Thyroid gland (tissue), 4 donors: ENCODE measurements around the gene TBC1D8. TPM values are rescaled to one million over a fixed set of nuclear protein-coding genes. Genes with fewer than 3 reads are reported as not detected.

Experiments
- DNase-seq, 2 donors: peaks; one replicate each; pipeline ENCODE4 v3.0.0-alpha.2; 2019
- H3K27ac ChIP-seq, 3 donors: fragments of 200-600 bp; sonication (generic); 1 replicate in 2 of 3; 2 replicates in 1 of 3; pipeline ENCODE4 v1.5.1; 2016 to 2019; ENCODE audit warnings: mild to moderate bottlenecking in 1 of 3, moderate library complexity in 1 of 3
- H3K27me3 ChIP-seq: fragments of 200-600 bp; sonication (generic); one replicate; pipeline ENCODE4 v1.5.1; 2019
- H3K36me3 ChIP-seq, 2 donors: fragments of 200-600 bp; sonication (generic); one replicate each; pipeline ENCODE4 v1.5.1; 2016 to 2019
- H3K4me1 ChIP-seq, 2 donors: fragments of 200-600 bp; sonication (generic); one replicate each; pipeline ENCODE4 v1.5.1; 2017 to 2019
- H3K4me3 ChIP-seq, 3 donors: fragments of 200-600 bp; sonication (generic); replicated peaks in 1 of 3; 1 replicate in 2 of 3; 2 replicates in 1 of 3; pipeline ENCODE4 v1.5.1; 2016; ENCODE audit warnings: mild to moderate bottlenecking in 1 of 3
- H3K9me3 ChIP-seq: fragments of 200-600 bp; sonication (generic); one replicate; pipeline ENCODE4 v1.5.1; 2017
- POLR2A ChIP-seq, 2 donors: fragments of 450-650 bp; IDR thresholded peaks; one replicate each; pipeline ENCODE4 v1.6.1; 2017; ENCODE audit warnings: antibody characterized with exemption in 2 of 2, mild to moderate bottlenecking in 2 of 2, moderate library complexity in 1 of 2
- WGBS, 2 donors: methylation state at CpG; one replicate each; pipeline ENCODE4 v1.1.5; 2017; 5-methylcytosine and 5-hydroxymethylcytosine counted together
- intact Hi-C: fragments of 100-400 bp; cut with DNase I; formaldehyde crosslinking; loops from one replicate; pipeline ENCODE4 v1.15.1; 2023
- total RNA-seq, 4 donors: library from RNA; depleted of rRNA; stranded (reverse); fragments of >200 nt; gene quantifications; one replicate each; pipeline ENCODE4 v1.2.3, GENCODE V29; 2016
- TF ChIP-seq, protein P1 (sequence below), 6 experiments: fragments of 200-600 bp in 3 of 6; fragments of 450-650 bp in 3 of 6; sonication (generic) in 3 of 6; IDR thresholded peaks; one replicate each; pipeline ENCODE4 v1.5.1; 2016 to 2019; ENCODE audit warnings: antibody characterized with exemption in 6 of 6, mild to moderate bottlenecking in 2 of 6, inconsistent platforms in 1 of 6, moderate library complexity in 1 of 6

The TBC1D8 gene
- total RNA-seq, 4 donors from 2014 or later: 16.4 to 36.8 (median 27.1) TPM

DNA sequence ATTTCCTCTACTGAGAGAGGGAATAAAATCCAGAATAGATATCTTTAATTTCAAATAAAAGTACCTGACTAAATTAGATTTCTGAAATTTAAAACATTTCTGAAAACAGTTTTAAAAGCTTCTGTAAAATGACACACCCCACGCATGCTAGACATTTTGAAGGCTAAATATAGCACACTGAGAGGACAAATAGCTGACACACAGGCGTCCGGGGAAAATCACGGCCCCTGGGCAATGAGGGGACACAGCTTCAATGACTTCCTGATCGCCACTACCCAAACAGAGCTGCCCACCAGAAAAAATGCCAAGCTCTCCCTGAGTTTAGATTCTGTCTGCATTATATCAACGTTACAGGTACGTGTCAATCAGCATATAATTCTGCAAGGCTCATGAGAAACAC, 10.9 kb downstream of the TBC1D8 start:
- intact Hi-C loops: no loop called here
- Histone ChIP-seq H3K36me3 (no peaks in the 10 kb centered on the region), H3K27ac (no peak overlapping the region), H3K4me3 (no peak overlapping the region), H3K9me3 (no peaks in the 10 kb centered on the region), H3K4me1 (no peaks in the 10 kb centered on the region), H3K27me3 (no peaks in the 10 kb centered on the region)
- no peak for DNase-seq
- TF ChIP-seq POLR2A (IDR thresholded peaks at IDR 0.05): no peak
- TF ChIP-seq, protein P1, sequence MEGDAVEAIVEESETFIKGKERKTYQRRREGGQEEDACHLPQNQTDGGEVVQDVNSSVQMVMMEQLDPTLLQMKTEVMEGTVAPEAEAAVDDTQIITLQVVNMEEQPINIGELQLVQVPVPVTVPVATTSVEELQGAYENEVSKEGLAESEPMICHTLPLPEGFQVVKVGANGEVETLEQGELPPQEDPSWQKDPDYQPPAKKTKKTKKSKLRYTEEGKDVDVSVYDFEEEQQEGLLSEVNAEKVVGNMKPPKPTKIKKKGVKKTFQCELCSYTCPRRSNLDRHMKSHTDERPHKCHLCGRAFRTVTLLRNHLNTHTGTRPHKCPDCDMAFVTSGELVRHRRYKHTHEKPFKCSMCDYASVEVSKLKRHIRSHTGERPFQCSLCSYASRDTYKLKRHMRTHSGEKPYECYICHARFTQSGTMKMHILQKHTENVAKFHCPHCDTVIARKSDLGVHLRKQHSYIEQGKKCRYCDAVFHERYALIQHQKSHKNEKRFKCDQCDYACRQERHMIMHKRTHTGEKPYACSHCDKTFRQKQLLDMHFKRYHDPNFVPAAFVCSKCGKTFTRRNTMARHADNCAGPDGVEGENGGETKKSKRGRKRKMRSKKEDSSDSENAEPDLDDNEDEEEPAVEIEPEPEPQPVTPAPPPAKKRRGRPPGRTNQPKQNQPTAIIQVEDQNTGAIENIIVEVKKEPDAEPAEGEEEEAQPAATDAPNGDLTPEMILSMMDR (IDR thresholded peaks at IDR 0.05): no peak
- WGBS, 2 donors: 64 to 80% methylated on average over 7 of the region's 7 CpGs

DNA sequence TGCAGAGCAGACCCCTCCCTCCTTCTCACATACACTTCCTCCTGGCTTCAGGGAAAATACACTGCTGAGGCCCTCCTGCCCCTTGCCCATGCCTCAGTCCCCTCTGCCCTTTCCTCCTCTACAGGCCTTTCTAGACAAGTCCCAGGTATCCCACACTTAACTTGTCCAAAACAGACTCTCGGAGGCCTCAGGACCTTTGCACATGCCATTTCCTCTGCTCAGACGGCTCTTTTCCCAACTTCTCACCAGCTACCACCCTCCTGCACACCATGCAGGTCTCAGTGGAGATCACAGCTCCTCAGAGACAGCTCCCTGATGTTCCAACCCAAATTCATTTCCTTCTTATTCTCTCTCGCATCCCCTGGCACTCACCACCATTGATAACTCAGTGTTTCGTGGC, 11.7 kb downstream of the TBC1D8 start:
- H3K27ac ChIP-seq: no peak overlapping the region
- no peak for DNase-seq
- H3K4me1 ChIP-seq: no peaks in the 10 kb centered on the region
- H3K9me3 ChIP-seq: no peaks in the 10 kb centered on the region
- H3K36me3 ChIP-seq: no peaks in the 10 kb centered on the region
- intact Hi-C loops: no loop called here
- TF ChIP-seq, protein P1 (IDR thresholded peaks at IDR 0.05): no peak
- TF ChIP-seq POLR2A (IDR thresholded peaks at IDR 0.05): no peak
- H3K27me3 ChIP-seq: no peaks in the 10 kb centered on the region
- no peak overlapping the region for H3K4me3 ChIP-seq
- WGBS, 2 donors: 96 to 99% methylated on average over 4 of the region's 4 CpGs

DNA sequence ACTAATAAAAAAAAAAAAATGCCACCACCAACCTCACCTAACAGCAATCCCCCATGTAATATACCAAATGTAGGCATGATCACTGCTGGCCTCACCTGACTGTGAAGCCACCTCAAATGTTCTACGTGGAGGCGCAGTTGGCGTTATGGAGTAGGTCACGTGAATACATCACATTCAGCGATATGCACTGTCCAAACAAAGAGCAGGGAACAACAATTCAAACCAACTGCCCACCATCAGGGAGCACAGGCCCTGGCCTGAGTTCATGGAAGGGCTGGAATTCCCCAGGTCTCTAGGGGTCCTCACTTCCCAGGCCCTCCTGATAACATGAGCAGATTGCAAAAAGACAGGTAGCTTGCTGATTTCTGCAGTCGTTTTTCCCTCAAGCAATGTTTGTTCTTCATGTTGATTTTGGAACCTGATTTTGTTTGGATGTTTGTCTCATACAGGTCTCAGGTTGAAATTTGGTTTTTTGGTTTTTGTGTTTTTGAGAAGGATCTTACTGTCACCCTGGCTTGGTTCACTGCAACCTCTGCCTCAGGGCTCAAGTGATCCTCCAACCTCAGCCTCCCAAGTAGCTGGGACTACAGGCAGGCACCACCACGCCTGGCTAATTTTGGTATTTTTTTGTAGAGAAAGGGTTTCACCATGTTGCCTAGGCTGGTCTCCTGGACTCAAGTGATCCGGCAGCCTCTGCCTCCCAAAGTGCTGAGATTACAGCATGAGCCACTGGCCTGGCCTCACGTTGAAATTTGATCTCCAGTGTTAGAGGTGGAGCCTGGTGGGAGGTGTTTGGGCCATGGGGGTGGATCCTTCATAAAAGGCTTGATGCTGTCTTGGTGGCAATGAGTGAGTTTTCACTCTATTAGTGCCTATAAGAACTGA, 15.5 kb downstream of the TBC1D8 start:
- Histone ChIP-seq H3K27me3 (no peaks in the 10 kb centered on the region), H3K27ac (no peak overlapping the region), H3K4me1 (no peaks in the 10 kb centered on the region), H3K36me3 (no peaks in the 10 kb centered on the region), H3K4me3 (no peak overlapping the region), H3K9me3 (no peaks in the 10 kb centered on the region)
- no peak for DNase-seq
- TF ChIP-seq, protein P1 (IDR thresholded peaks at IDR 0.05): no peak
- no peak for TF ChIP-seq POLR2A (IDR thresholded peaks at IDR 0.05)
- WGBS, 2 donors: 78 to 81% methylated on average over 9 of the region's 9 CpGs
- intact Hi-C loops: no loop called here

DNA sequence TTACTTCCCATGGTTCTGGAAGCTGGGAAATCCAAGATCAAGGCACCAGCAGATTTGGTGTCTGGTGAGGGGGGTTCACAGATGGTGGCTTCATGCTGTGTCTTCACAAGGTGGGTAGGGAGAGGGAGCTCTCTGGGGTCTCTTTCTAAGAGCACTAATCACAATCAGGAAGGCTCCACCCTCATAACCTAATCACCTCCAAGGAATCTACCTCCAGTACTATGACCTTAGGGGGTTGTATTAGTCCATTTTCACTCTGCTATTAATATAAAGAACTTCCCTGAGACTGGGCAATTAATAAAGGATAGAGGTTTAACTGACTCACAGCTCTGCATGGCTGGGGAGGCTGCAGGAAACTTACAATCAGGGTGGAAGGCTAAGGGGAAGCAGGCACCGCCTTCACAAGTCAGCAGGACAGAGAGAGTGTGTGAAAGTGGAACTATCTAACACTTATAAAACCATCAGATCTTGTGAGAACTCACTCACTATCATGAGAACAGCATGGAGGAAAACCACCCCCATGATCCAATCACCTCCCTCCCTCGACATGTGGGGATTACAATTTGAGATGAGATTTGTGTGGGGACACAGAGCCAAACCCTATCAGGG, 17.6 kb downstream of the TBC1D8 start:
- DNase-seq: no peak
- intact Hi-C loops: no loop called here

More for the DNA sequence above, 17.6 kb downstream of the TBC1D8 start:
- peaks cover 0 to 9% of the 10 kb centered on the region in 2 donors for H3K4me1 ChIP-seq
- no peaks in the 10 kb centered on the region for H3K9me3 ChIP-seq
- TF ChIP-seq, protein P1 (IDR thresholded peaks at IDR 0.05): no peak
- TF ChIP-seq POLR2A (IDR thresholded peaks at IDR 0.05): no peak
- H3K27me3 ChIP-seq: no peaks in the 10 kb centered on the region
- H3K4me3 ChIP-seq: no peak overlapping the region
- no peaks in the 10 kb centered on the region for H3K36me3 ChIP-seq
- H3K27ac ChIP-seq: no peak overlapping the region
- 82 to 89% methylated on average over 2 of the region's 2 CpGs for WGBS, 2 donors
